Cardiac muscle cell (in vitro differentiated cells and primary cell): Measurements from ENCODE around the gene TRAPPC10. TPM values are rescaled to one million over a fixed set of nuclear protein-coding genes. Genes with fewer than 3 reads are reported as not detected.

ENCODE experiments used
- polyA plus RNA-seq: library from polyadenylated mRNA; unstranded; fragments of >200 nt; fragmentation: Nextera tagmentation; extraction: Ambion mirVana; gene quantifications from 2 replicates; pipeline ENCODE4 v1.2.1, GENCODE V29; 2016
- total RNA-seq: library from RNA; depleted of rRNA; stranded (reverse); fragments of >200 nt; gene quantifications from 2 replicates; pipeline ENCODE4 v1.2.3, GENCODE V29; 2016

Gene TRAPPC10
- total and polyA plus RNA-seq, 2 experiments from 2014 or later: 6.5 to 12.6 TPM

Other genes starting within 250 kb of the TRAPPC10 start
- gene CSTB, start 236.0 kb upstream of the TRAPPC10 start, total RNA-seq: 9.8 and 17.3 TPM in 2 replicates
- gene CSTB, start 236.0 kb upstream of the TRAPPC10 start, polyA plus RNA-seq: 58.4 and 83.3 TPM in 2 replicates
- 14.4 and 20.1 TPM in 2 replicates for gene RRP1, start 222.7 kb upstream of the TRAPPC10 start, total RNA-seq
- gene RRP1, start 222.7 kb upstream of the TRAPPC10 start, polyA plus RNA-seq: 27.8 and 32.6 TPM in 2 replicates
- gene AGPAT3, start 147.1 kb upstream of the TRAPPC10 start, total RNA-seq: 19.4 and 23.6 TPM in 2 replicates
- 12.4 and 20.1 TPM in 2 replicates for gene AGPAT3, start 147.1 kb upstream of the TRAPPC10 start, polyA plus RNA-seq
- 1.1 and 1.4 TPM in 2 replicates for gene PWP2, start 95.1 kb downstream of the TRAPPC10 start, total RNA-seq
- 0.99 and 2.1 TPM in 2 replicates for gene PWP2, start 95.1 kb downstream of the TRAPPC10 start, polyA plus RNA-seq
- 25.3 and 28.5 TPM in 2 replicates for gene GATD3, start 121.4 kb downstream of the TRAPPC10 start, total RNA-seq
- 13.8 and 17.7 TPM in 2 replicates for gene GATD3, start 121.4 kb downstream of the TRAPPC10 start, polyA plus RNA-seq
- 0.12 and 0.14 TPM in 2 replicates for gene ICOSLG, start 228.6 kb downstream of the TRAPPC10 start, total RNA-seq
- gene ICOSLG, start 228.6 kb downstream of the TRAPPC10 start, polyA plus RNA-seq: 0.30 TPM in 1 of 2 replicates, not detected in the other
- not detected in 2 replicates for gene DNMT3L, start 249.6 kb downstream of the TRAPPC10 start, total RNA-seq
- not detected in 2 replicates for gene DNMT3L, start 249.6 kb downstream of the TRAPPC10 start, polyA plus RNA-seq